AG04449 (cell line): ENCODE data around the gene DPYSL3.

Experiments
- CTCF ChIA-PET: fragments of 350-600 bp; formaldehyde crosslinking; extraction: SDS; loops from one replicate; lab custom pipeline; 2021; ENCODE audit warnings: antibody characterized with exemption; lab: Yijun Ruan, JAX
- POLR2A ChIA-PET: fragments of 400-600, 350-600 bp; formaldehyde crosslinking; extraction: SDS; loops from one replicate; lab custom pipeline; 2020; ENCODE audit warnings: antibody characterized with exemption, inconsistent platforms; lab: Yijun Ruan, JAX
- DNase-seq: peaks from one replicate; pipeline ENCODE4 v3.0.0-alpha.2; 2010; ENCODE audit warnings: low read depth, low spot score
- H3K4me3 ChIP-seq: 2 replicates; pipeline ENCODE4 v1.5.1; 2011; ENCODE audit warnings: low read depth, mild to moderate bottlenecking, control low read depth, low read length
- CTCF ChIP-seq: IDR thresholded peaks from one replicate; pipeline ENCODE4 v1.5.1; 2011; ENCODE audit warnings: mild to moderate bottlenecking, moderate library complexity, low read length, control low read depth, inconsistent platforms; ENCODE audit not compliant: insufficient read depth; ENCODE audit errors: missing control alignments

The DPYSL3 gene

GRCh38 chr5:147430628-147431027, 79.2 kb downstream of the DPYSL3 start:
- no peak for DNase-seq
- H3K4me3 ChIP-seq: no peak overlapping the region
- no peak for TF ChIP-seq CTCF
- CTCF ChIA-PET: interaction anchor here (0.8 to 1.4 kb wide), 6 partner anchors 10 to 151 kb away, joined by 3 to 4 read pairs (median 3); no protein-coding TSS in a partner anchor
- POLR2A ChIA-PET: interaction anchor here (0.6 kb wide), 1 partner anchor 27 kb away, joined by 4 read pairs; no protein-coding TSS in a partner anchor

GRCh38 chr5:147427521-147428401, 82.1 kb downstream of the DPYSL3 start:
- H3K4me3 ChIP-seq: no peak overlapping the region
- POLR2A ChIA-PET: interaction anchor here (0.7 kb wide), 1 partner anchor 11 kb away, joined by 3 read pairs; no protein-coding TSS in a partner anchor
- no peak for DNase-seq
- TF ChIP-seq CTCF: no peak
- CTCF ChIA-PET: interaction anchor here (1.1 to 3.9 kb wide), 4 partner anchors 7 to 329 kb away, joined by 3 to 21 read pairs (median 4); no protein-coding TSS in a partner anchor

- POLR2A ChIA-PET: interaction anchor here (0.7 kb wide), 1 partner anchor 12 kb away, joined by 3 read pairs; no protein-coding TSS in a partner anchor
- DNase-seq: no peak
- TF ChIP-seq CTCF: no peak
- no peak overlapping the region for H3K4me3 ChIP-seq
- CTCF ChIA-PET: interaction anchor here (0.6 to 3.9 kb wide), 5 partner anchors 8 to 151 kb away, joined by 3 to 21 read pairs (median 3); no protein-coding TSS in a partner anchor
These were observed 83.1 kb downstream of the DPYSL3 start for GRCh38 chr5:147426640-147427327.

- no peak for TF ChIP-seq CTCF
- POLR2A ChIA-PET: no interaction called here
- no peak for DNase-seq
- no peak overlapping the region for H3K4me3 ChIP-seq
- CTCF ChIA-PET: interaction anchor here (0.7 to 2.1 kb wide), 5 partner anchors 9 to 160 kb away, joined by 3 to 6 read pairs (median 3); no protein-coding TSS in a partner anchor
These were observed 91.3 kb downstream of the DPYSL3 start for GRCh38 chr5:147418613-147419012.

- TF ChIP-seq CTCF: no peak
- ChIA-PET POLR2A (no interaction called here), CTCF (interaction anchor here (1.2 to 2.5 kb wide), 2 partner anchors 11 to 12 kb away, joined by 3 to 12 read pairs; no protein-coding TSS in a partner anchor)
- no peak overlapping the region for H3K4me3 ChIP-seq
- no peak for DNase-seq
These were observed 92.6 kb downstream of the DPYSL3 start for GRCh38 chr5:147417135-147417813.
